Suprapubic skin (tissue), 4 donors: Measurements from ENCODE around the gene GALK2.

ENCODE experiments used
- CTCF ChIP-seq, 2 donors: fragments of 200-600 bp in 1 of 2; fragments of 450-650 bp in 1 of 2; sonication (generic) in 1 of 2; IDR thresholded peaks; one replicate each; pipeline ENCODE4 v1.5.1; 2016 to 2019; ENCODE audit warnings: antibody characterized with exemption in 2 of 2, mild to moderate bottlenecking in 1 of 2, moderate library complexity in 1 of 2
- EP300 ChIP-seq: sonication (generic); formaldehyde crosslinking; IDR thresholded peaks from one replicate; pipeline ENCODE4 v1.6.1; 2017; ENCODE audit warnings: antibody characterized with exemption
- POLR2A ChIP-seq, 2 donors: fragments of 450-650 bp; IDR thresholded peaks; one replicate each; pipeline ENCODE4 v1.6.1; 2017; ENCODE audit warnings: antibody characterized with exemption in 2 of 2, mild to moderate bottlenecking in 2 of 2, moderate library complexity in 2 of 2
- POLR2AphosphoS5 ChIP-seq, 3 donors: sonication (generic); formaldehyde crosslinking; IDR thresholded peaks; one replicate each; pipeline ENCODE4 v1.6.1; 2017; ENCODE audit warnings: antibody characterized with exemption in 3 of 3

GRCh38 chr15:49137861-49138260 lies 32.2 kb upstream of the GALK2 start:
- TF ChIP-seq CTCF (IDR thresholded peaks at IDR 0.05) (no peak), POLR2A (IDR thresholded peaks at IDR 0.05) (no peak), POLR2AphosphoS5 (IDR thresholded peaks at IDR 0.05) (no peak), EP300 (no peak)
